SJSA1 (cell line): ENCODE results near the gene TNRC18. TPM values are rescaled to one million over a fixed set of nuclear protein-coding genes. Genes with fewer than 3 reads are reported as not detected.
"Not testable (repeated sequence)": the region's sequence is repeated elsewhere in the genome, so short reads cannot be mapped to it uniquely, and the experiment has no call there.

Experiments used
- DNase-seq, 2 experiments: peaks; one replicate each; pipeline ENCODE4 v3.0.0-alpha.2; 2015 to 2020; ENCODE audit warnings: low spot score in 2 of 2, low read depth in 1 of 2
- H3K27ac ChIP-seq: fragments of 250-450 bp; sonication (Bioruptor Pico); 2 replicates; pipeline ENCODE4 v1.5.1; 2020; ENCODE audit warnings: mild to moderate bottlenecking, moderate library complexity
- H3K27me3 ChIP-seq: fragments of 250-450 bp; sonication (Bioruptor Pico); replicated peaks from 2 replicates; pipeline ENCODE4 v1.5.1; 2020; ENCODE audit warnings: mild to moderate bottlenecking, moderate library complexity
- H3K36me3 ChIP-seq: fragments of 250-450 bp; sonication (Bioruptor Pico); 2 replicates; pipeline ENCODE4 v1.5.1; 2020; ENCODE audit warnings: mild to moderate bottlenecking
- H3K4me1 ChIP-seq: fragments of 250-450 bp; sonication (Bioruptor Pico); replicated peaks from 2 replicates; pipeline ENCODE4 v1.6.1; 2021; ENCODE audit warnings: mild to moderate bottlenecking
- H3K4me3 ChIP-seq: fragments of 250-450 bp; sonication (Bioruptor Pico); 2 replicates; pipeline ENCODE4 v1.5.1; 2020; ENCODE audit warnings: mild to moderate bottlenecking
- H3K9me3 ChIP-seq: fragments of 250-450 bp; sonication (Bioruptor Pico); replicated peaks from 2 replicates; pipeline ENCODE4 v1.5.1; 2020; ENCODE audit warnings: mild to moderate bottlenecking
- total RNA-seq: library from RNA; depleted of rRNA; stranded (reverse); fragments of >200 nt; shearing (Covaris generic); gene quantifications from 2 replicates; pipeline ENCODE4 v1.2.3, GENCODE V29; 2014; rRNA removed

The TNRC18 gene
- total RNA-seq, 1 experiment from 2014 or later = 19.8 TPM

DNA sequence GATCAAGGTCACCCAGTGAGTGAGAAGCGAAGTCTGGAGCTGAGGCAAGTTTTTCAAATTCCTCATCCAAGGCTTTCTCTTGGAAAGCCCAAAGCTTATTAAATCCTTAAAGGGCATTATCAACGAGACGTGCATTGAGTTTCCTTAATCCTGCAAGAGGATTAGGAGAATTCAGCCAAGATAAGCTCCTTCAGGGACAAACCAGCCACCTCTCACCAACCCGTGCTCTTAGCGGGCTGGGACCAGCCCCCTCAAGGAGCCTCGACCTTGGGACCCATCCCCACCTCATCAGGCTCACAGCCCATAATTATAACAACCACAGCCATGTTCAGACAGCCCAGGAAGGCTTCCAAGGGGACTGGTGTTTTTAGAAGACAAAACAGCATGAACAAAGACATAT, 152.8 kb downstream of the TNRC18 start:
- no peaks in the 10 kb centered on the region for H3K4me1 ChIP-seq

GRCh38 chr7:5269992-5270657, 153.5 kb downstream of the TNRC18 start:
- not testable (repeated sequence) for H3K27ac ChIP-seq, H3K4me3 ChIP-seq, H3K36me3 ChIP-seq, H3K9me3 ChIP-seq, H3K27me3 ChIP-seq, DNase-seq, H3K4me1 ChIP-seq

More for the DNA sequence above, 152.8 kb downstream of the TNRC18 start:
- H3K27ac ChIP-seq = no peak overlapping the region
- no peak overlapping the region for H3K4me3 ChIP-seq
- no peaks in the 10 kb centered on the region for H3K27me3 ChIP-seq
- no peaks in the 10 kb centered on the region for H3K9me3 ChIP-seq
- no peak for DNase-seq
- H3K36me3 ChIP-seq = no peaks in the 10 kb centered on the region

DNA sequence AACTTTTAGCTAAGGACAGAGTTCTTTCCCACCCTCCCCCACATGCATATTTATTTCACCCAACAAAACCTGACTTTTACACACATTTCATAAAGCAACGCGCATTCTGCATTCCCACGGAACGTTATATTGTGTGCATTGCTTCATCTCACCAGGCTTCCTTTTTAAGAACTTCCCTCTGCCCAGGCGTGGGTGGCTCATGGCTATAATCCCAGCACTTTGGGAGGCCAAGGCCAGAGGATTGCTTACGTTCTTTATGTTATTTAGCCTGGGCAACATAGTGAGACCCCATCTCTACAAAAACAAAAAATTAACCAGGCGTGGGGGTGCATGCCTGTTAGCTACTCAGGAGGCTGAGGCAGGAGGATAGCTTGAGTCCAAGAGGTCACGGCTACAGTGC, 155.8 kb downstream of the TNRC18 start:
- H3K4me3 ChIP-seq, H3K9me3 ChIP-seq, H3K27ac ChIP-seq, DNase-seq, H3K27me3 ChIP-seq, H3K4me1 ChIP-seq, H3K36me3 ChIP-seq: not testable (repeated sequence)

- no peak for DNase-seq
- Histone ChIP-seq H3K4me1 (no peaks in the 10 kb centered on the region), H3K4me3 (no peak overlapping the region), H3K9me3 (no peaks in the 10 kb centered on the region), H3K27ac (no peak overlapping the region), H3K36me3 (no peaks in the 10 kb centered on the region), H3K27me3 (no peaks in the 10 kb centered on the region)
Measured at GRCh38 chr7:5266191-5267028, 157.2 kb downstream of the TNRC18 start.

GRCh38 chr7:5265320-5266190, 158.1 kb downstream of the TNRC18 start:
- Histone ChIP-seq H3K4me3 (no peak overlapping the region), H3K36me3 (no peaks in the 10 kb centered on the region), H3K27me3 (no peaks in the 10 kb centered on the region), H3K9me3 (no peaks in the 10 kb centered on the region), H3K4me1 (no peaks in the 10 kb centered on the region), H3K27ac (no peak overlapping the region)
- DNase-seq = no peak

DNA sequence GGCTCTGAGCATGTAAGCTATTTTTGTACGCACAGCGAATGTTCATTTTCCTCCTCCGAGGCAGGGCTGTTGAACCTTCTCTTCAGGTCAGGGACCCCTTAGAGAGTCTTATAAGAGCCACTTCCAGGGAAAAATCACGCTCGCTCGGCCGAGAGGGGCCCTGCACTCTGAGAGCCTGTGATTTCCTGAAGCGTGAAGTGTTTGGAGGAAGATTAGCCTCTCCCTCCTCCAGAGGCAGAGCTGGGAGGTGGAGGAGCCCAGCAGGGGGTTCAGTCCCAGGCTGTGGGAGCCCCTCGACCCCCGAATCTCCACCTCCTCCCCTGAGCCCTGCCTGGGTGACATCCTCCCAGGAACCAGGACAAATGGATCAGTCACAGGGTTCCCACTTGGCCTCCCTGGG, 160.6 kb downstream of the TNRC18 start:
- H3K4me3 ChIP-seq, H3K36me3 ChIP-seq, H3K27me3 ChIP-seq, H3K9me3 ChIP-seq, H3K4me1 ChIP-seq, H3K27ac ChIP-seq, DNase-seq: not testable (repeated sequence)

DNA sequence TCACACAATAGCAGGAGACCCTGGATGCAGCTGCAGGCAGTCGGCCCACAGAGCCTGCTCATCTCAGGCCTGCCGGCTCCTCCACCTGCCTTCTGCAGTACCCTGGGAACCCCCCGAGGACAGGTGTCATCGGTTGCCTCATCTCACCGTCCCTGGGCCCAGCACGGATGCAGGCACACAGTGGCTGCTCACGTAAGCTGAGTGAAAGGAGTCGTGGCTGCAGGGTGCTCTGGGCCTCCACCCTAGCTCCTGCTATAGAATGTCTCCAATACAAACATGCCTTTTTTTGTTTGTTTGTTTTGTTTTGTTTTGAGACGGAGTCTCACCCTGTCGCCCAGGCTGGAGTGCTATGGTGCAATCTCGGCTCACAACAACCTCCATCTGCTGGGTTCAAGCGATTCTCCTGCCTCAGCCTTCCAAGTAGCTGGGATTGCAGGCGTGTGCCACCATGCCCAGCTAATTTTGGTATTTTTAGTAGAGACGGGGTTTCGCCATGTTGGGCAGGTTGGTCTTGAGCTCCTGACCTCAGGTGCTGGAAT, 163.0 kb downstream of the TNRC18 start:
- H3K9me3 ChIP-seq, H3K36me3 ChIP-seq, H3K27ac ChIP-seq, H3K4me1 ChIP-seq, H3K27me3 ChIP-seq, H3K4me3 ChIP-seq, DNase-seq: not testable (repeated sequence)

Other genes starting within 250 kb of the TNRC18 start
- gene WIPI2, start 233.6 kb downstream of the TNRC18 start, total RNA-seq = 33.0 and 35.9 TPM in 2 replicates
- gene SLC29A4, start 140.9 kb downstream of the TNRC18 start, total RNA-seq = 8.1 and 8.7 TPM in 2 replicates
- 2.5 and 4.6 TPM in 2 replicates for gene FBXL18, start 90.0 kb upstream of the TNRC18 start, total RNA-seq
- 5,182 and 6,531 TPM in 2 replicates for gene ACTB, start 106.8 kb upstream of the TNRC18 start, total RNA-seq
- 155 and 208 TPM in 2 replicates for gene FSCN1, start 169.0 kb upstream of the TNRC18 start, total RNA-seq